ENCODE measurements around the gene ASXL1. TPM values are rescaled to one million over a fixed set of nuclear protein-coding genes. Genes with fewer than 3 reads are reported as not detected.

Gene ASXL1
- total RNA-seq, 1 donor from 2014 or later = 97.5 TPM

- Histone ChIP-seq H3K27me3 (no peaks in the 10 kb centered on the region), H3K4me1 (peaks cover 68% of the 10 kb centered on the region), H3K36me3 (no peaks in the 10 kb centered on the region), H3K27ac (peak overlapping the region; percentile 96), H3K9me3 (no peaks in the 10 kb centered on the region), H3K4me3 (peak overlapping the region; percentile 67 to 85)
- TF ChIP-seq POLR2AphosphoS5 (IDR thresholded peaks at IDR 0.05; ENCODE audit: insufficient read depth in 1 of 2, low read depth in 1 of 2) (no peak), CTCF (IDR thresholded peaks at IDR 0.05) (no peak)
- intact Hi-C loops (cut with DNase I) = loop anchor here (5.0 kb wide), 1 partner anchor 123 kb away; no protein-coding TSS in a partner anchor
- DNase-seq (ENCODE audit: extremely low spot score in 2 of 2) = no peak
Observed at GRCh38 chr20:32359633-32360332, 1.7 kb downstream of the ASXL1 start.

GRCh38 chr20:32360333-32360634 is 2.2 kb downstream of the ASXL1 start:
- peaks cover 73% of the 10 kb centered on the region for H3K4me1 ChIP-seq
- peak overlapping the region; percentile 67 to 85 for H3K4me3 ChIP-seq
- H3K36me3 ChIP-seq = no peaks in the 10 kb centered on the region
- no peak overlapping the region for H3K27ac ChIP-seq
- TF ChIP-seq POLR2AphosphoS5 (IDR thresholded peaks at IDR 0.05; ENCODE audit: insufficient read depth in 1 of 2, low read depth in 1 of 2) = no peak
- TF ChIP-seq POLR2A (IDR thresholded peaks at IDR 0.05) = no peak
- TF ChIP-seq CTCF (IDR thresholded peaks at IDR 0.05) = no peak
- intact Hi-C loops (cut with DNase I) = no loop called here
- H3K9me3 ChIP-seq = no peaks in the 10 kb centered on the region
- H3K27me3 ChIP-seq = no peaks in the 10 kb centered on the region
- no peak for DNase-seq (ENCODE audit: extremely low spot score in 2 of 2)

GRCh38 chr20:32362901-32363364 is 4.8 kb downstream of the ASXL1 start:
- H3K36me3 ChIP-seq = no peaks in the 10 kb centered on the region
- H3K27me3 ChIP-seq = no peaks in the 10 kb centered on the region
- no peak for TF ChIP-seq POLR2AphosphoS5 (IDR thresholded peaks at IDR 0.05; ENCODE audit: insufficient read depth in 1 of 2, low read depth in 1 of 2)
- TF ChIP-seq POLR2A (IDR thresholded peaks at IDR 0.05) = no peak
- no peak for TF ChIP-seq CTCF (IDR thresholded peaks at IDR 0.05)
- no peak for DNase-seq (ENCODE audit: extremely low spot score in 2 of 2)
- no peaks in the 10 kb centered on the region for H3K9me3 ChIP-seq
- no peak overlapping the region for H3K4me3 ChIP-seq
- intact Hi-C loops (cut with DNase I) = no loop called here
- peaks cover 86% of the 10 kb centered on the region for H3K4me1 ChIP-seq
- no peak overlapping the region for H3K27ac ChIP-seq

GRCh38 chr20:32363492-32363891 is 5.4 kb downstream of the ASXL1 start:
- Histone ChIP-seq H3K4me1 (peaks cover 92% of the 10 kb centered on the region), H3K9me3 (no peaks in the 10 kb centered on the region), H3K27ac (no peak overlapping the region), H3K36me3 (no peaks in the 10 kb centered on the region), H3K4me3 (no peak overlapping the region), H3K27me3 (no peaks in the 10 kb centered on the region)
- TF ChIP-seq CTCF (IDR thresholded peaks at IDR 0.05) (no peak), POLR2AphosphoS5 (IDR thresholded peaks at IDR 0.05; ENCODE audit: insufficient read depth in 1 of 2, low read depth in 1 of 2) (no peak), POLR2A (IDR thresholded peaks at IDR 0.05) (no peak)
- intact Hi-C loops (cut with DNase I) = no loop called here
- DNase-seq (ENCODE audit: extremely low spot score in 2 of 2) = no peak

GRCh38 chr20:32364554-32365208 is 6.5 kb downstream of the ASXL1 start:
- TF ChIP-seq CTCF (IDR thresholded peaks at IDR 0.05) = no peak
- TF ChIP-seq POLR2AphosphoS5 (IDR thresholded peaks at IDR 0.05; ENCODE audit: insufficient read depth in 1 of 2, low read depth in 1 of 2) = no peak
- TF ChIP-seq POLR2A (IDR thresholded peaks at IDR 0.05) = no peak
- Histone ChIP-seq H3K36me3 (peaks cover 0 to 6% of the 10 kb centered on the region in 2 donors), H3K4me1 (peaks cover 87% of the 10 kb centered on the region), H3K27ac (no peak overlapping the region), H3K4me3 (no peak overlapping the region), H3K9me3 (no peaks in the 10 kb centered on the region), H3K27me3 (no peaks in the 10 kb centered on the region)
- no peak for DNase-seq (ENCODE audit: extremely low spot score in 2 of 2)
- intact Hi-C loops (cut with DNase I) = no loop called here
